Measurements from ENCODE around the gene GALNS.

- TF ChIP-seq POLR2AphosphoS5 (IDR thresholded peaks at IDR 0.05; ENCODE audit: low read depth, low read length), result no peak
- TF ChIP-seq PAX5 (IDR thresholded peaks at IDR 0.05; ENCODE audit: insufficient read depth, low read length, severe bottlenecking), result no peak
- TF ChIP-seq POLR2A (IDR thresholded peaks at IDR 0.05; ENCODE audit: low read depth, low read length), result no peak
Measured at GRCh38 chr16:88884569-88885271, 28.0 kb upstream of the GALNS start.
